HG02763 (cell line): ENCODE measurements around the gene CPA4.
"Not testable (repeated sequence)": the region's sequence is repeated elsewhere in the genome, so short reads cannot be mapped to it uniquely, and the experiment has no call there.

Source experiments
- ATAC-seq: cut with Tn5 transposase; IDR thresholded peaks from one replicate; pipeline ENCODE4 v1.9.1; 2021; ENCODE audit warnings: mild to moderate bottlenecking, moderate library complexity; ENCODE audit not compliant: unreplicated experiment

Gene CPA4

GRCh38 chr7:130299866-130300265, 6.9 kb downstream of the CPA4 start:
- ATAC-seq: no peak

GRCh38 chr7:130301501-130302020, 8.6 kb downstream of the CPA4 start:
- ATAC-seq: no peak

- no peak for ATAC-seq
Observed at GRCh38 chr7:130302649-130303048, 9.7 kb downstream of the CPA4 start.

GRCh38 chr7:130303127-130303526, 10.2 kb downstream of the CPA4 start:
- no peak for ATAC-seq

- ATAC-seq: no peak
Observed at GRCh38 chr7:130303551-130303950, 10.6 kb downstream of the CPA4 start.

GRCh38 chr7:130303982-130304381, 11.0 kb downstream of the CPA4 start:
- ATAC-seq: no peak

- no peak for ATAC-seq
Observed at GRCh38 chr7:130304878-130305277, 11.9 kb downstream of the CPA4 start.

GRCh38 chr7:130305433-130306042, 12.6 kb downstream of the CPA4 start:
- ATAC-seq: no peak

GRCh38 chr7:130309986-130310385, 17.0 kb downstream of the CPA4 start:
- ATAC-seq: no peak

GRCh38 chr7:130314305-130314704, 21.3 kb downstream of the CPA4 start:
- ATAC-seq: no peak

- no peak for ATAC-seq
Observed at GRCh38 chr7:130319541-130319940, 26.6 kb downstream of the CPA4 start.

- ATAC-seq: not testable (repeated sequence)
Observed at GRCh38 chr7:130321542-130322229, 28.7 kb downstream of the CPA4 start.

GRCh38 chr7:130322615-130323014, 29.7 kb downstream of the CPA4 start:
- ATAC-seq: no peak

GRCh38 chr7:130324306-130324943, 31.5 kb downstream of the CPA4 start:
- ATAC-seq: no peak

- no peak for ATAC-seq
Observed at GRCh38 chr7:130329681-130330080, 36.7 kb downstream of the CPA4 start.

GRCh38 chr7:130332259-130333053, 39.5 kb downstream of the CPA4 start:
- ATAC-seq: no peak

GRCh38 chr7:130333832-130334231, 40.9 kb downstream of the CPA4 start:
- no peak for ATAC-seq

GRCh38 chr7:130334274-130334673, 41.3 kb downstream of the CPA4 start:
- ATAC-seq: no peak

- ATAC-seq: no peak
Observed at GRCh38 chr7:130337410-130337971, 44.5 kb downstream of the CPA4 start.

- ATAC-seq: no peak
Observed at GRCh38 chr7:130338233-130338632, 45.3 kb downstream of the CPA4 start.

- ATAC-seq: no peak
Observed at GRCh38 chr7:130341882-130342281, 48.9 kb downstream of the CPA4 start.
